Measurements from ENCODE around the gene SLC27A4.

DNA sequence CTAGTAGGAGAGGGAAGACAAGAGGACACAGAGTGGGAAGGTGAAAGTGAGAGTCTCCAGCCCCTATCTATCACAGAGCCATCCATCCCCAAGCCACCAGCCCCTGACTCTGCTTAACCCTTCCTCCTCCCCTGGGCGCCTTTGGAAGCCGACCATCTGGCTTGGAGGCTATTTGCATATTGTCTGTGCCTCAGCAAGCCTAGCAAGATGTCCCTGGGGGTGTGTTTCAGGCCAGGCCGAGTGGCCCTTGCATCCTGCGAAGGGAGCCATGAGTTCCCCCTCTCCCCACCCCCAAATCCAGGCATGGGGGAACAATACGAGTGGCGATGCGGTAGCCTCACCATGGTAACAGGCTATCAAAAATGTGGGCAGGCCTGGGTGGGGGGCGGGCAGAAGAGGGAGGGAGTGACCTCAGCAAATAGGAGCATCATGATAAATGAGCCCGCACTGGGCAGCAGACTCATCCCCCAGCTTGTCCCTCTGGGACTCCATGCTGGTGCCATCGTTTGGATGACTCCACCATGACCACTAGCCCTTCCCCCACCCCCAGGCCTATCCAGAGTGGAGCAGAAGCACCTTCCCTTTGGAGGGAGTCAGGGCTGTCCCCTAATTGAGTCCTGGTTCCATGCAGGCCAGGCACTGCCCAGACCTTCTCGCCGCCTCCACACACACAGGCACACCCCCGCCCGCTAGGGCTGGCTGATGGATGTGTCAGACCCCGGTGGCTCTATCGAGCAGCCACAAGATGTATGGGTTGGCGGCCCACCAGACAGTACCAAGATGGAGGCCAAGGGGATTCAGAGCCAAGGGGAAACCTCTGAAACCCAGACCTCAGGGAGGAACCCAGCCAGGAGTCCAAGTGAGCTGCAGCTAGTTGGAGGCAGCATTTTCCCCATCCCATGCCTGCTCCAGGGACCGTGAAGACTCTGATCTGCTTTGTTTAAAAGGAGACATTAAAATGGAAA lies 45.5 kb downstream of the SLC27A4 start:
- TF ChIP-seq, protein P1, sequence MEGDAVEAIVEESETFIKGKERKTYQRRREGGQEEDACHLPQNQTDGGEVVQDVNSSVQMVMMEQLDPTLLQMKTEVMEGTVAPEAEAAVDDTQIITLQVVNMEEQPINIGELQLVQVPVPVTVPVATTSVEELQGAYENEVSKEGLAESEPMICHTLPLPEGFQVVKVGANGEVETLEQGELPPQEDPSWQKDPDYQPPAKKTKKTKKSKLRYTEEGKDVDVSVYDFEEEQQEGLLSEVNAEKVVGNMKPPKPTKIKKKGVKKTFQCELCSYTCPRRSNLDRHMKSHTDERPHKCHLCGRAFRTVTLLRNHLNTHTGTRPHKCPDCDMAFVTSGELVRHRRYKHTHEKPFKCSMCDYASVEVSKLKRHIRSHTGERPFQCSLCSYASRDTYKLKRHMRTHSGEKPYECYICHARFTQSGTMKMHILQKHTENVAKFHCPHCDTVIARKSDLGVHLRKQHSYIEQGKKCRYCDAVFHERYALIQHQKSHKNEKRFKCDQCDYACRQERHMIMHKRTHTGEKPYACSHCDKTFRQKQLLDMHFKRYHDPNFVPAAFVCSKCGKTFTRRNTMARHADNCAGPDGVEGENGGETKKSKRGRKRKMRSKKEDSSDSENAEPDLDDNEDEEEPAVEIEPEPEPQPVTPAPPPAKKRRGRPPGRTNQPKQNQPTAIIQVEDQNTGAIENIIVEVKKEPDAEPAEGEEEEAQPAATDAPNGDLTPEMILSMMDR (IDR thresholded peaks at IDR 0.05), result no peak
- no peak for TF ChIP-seq POLR2A (IDR thresholded peaks at IDR 0.05)

All from uterus (tissue), 2 donors.